HG03439 (cell line): Measurements from ENCODE around the gene MYH2.

Source experiments
- ATAC-seq: cut with Tn5 transposase; IDR thresholded peaks from one replicate; pipeline ENCODE4 v1.9.1; 2021; ENCODE audit warnings: mild to moderate bottlenecking, moderate library complexity; ENCODE audit not compliant: unreplicated experiment

MYH2 gene

GRCh38 chr17:10516638-10517037 is 32.8 kb downstream of the MYH2 start:
- no peak for ATAC-seq

GRCh38 chr17:10516065-10516464 is 33.4 kb downstream of the MYH2 start:
- ATAC-seq: no peak

GRCh38 chr17:10513299-10514067 is 36.0 kb downstream of the MYH2 start:
- ATAC-seq: no peak

- no peak for ATAC-seq
Measured at GRCh38 chr17:10512856-10513255, 36.6 kb downstream of the MYH2 start.

- no peak for ATAC-seq
Measured at GRCh38 chr17:10499950-10500349, 49.5 kb downstream of the MYH2 start.

- no peak for ATAC-seq
Measured at GRCh38 chr17:10492004-10492403, 57.5 kb downstream of the MYH2 start.

- no peak for ATAC-seq
Measured at GRCh38 chr17:10482252-10482651, 67.2 kb downstream of the MYH2 start.

GRCh38 chr17:10477701-10478100 is 71.8 kb downstream of the MYH2 start:
- ATAC-seq: no peak

- ATAC-seq: no peak
Measured at GRCh38 chr17:10474536-10474935, 74.9 kb downstream of the MYH2 start.

- no peak for ATAC-seq
Measured at GRCh38 chr17:10471858-10472257, 77.6 kb downstream of the MYH2 start.
